GM23338 (cell line): ENCODE measurements around the gene N4BP2. TPM values are rescaled to one million over a fixed set of nuclear protein-coding genes. Genes with fewer than 3 reads are reported as not detected.
A peak's percentile ranks its signal among the peaks of the same experiment; 100 is the strongest.

Experiments used
- ATAC-seq: fragments of 200-7000 bp; cut with Tn5 transposase; 3 replicates; pipeline ENCODE4 v1.9.1; 2020
- DNase-seq: peaks from one replicate; pipeline ENCODE4 v3.0.0-alpha.2; 2015; ENCODE audit warnings: low spot score
- H2AFZ ChIP-seq: fragments of 200-600 bp; sonication (generic); 2 replicates; pipeline ENCODE4 v1.8.0; 2016; ENCODE audit warnings: antibody characterized with exemption, mild to moderate bottlenecking, moderate library complexity
- H3F3A ChIP-seq: fragments of 200-600 bp; sonication (generic); replicated peaks from 2 replicates; pipeline ENCODE4 v1.8.0; 2017; ENCODE audit warnings: antibody characterized with exemption, mixed run types, low read depth
- H3K27ac ChIP-seq: fragments of 200-600 bp; sonication (generic); 2 replicates; pipeline ENCODE4 v1.6.1; 2016; ENCODE audit warnings: low read depth
- H3K27me3 ChIP-seq: fragments of 200-600 bp; sonication (generic); 2 replicates; pipeline ENCODE4 v1.8.0; 2016; ENCODE audit warnings: mild to moderate bottlenecking, mixed run types, moderate library complexity; ENCODE audit not compliant: insufficient read depth
- H3K36me3 ChIP-seq: fragments of 200-600 bp; sonication (generic); 2 replicates; pipeline ENCODE4 v1.8.0; 2016; ENCODE audit warnings: mild to moderate bottlenecking; ENCODE audit not compliant: insufficient read depth
- H3K4me1 ChIP-seq: fragments of 200-600 bp; sonication (generic); 2 replicates; pipeline ENCODE4 v1.8.0; 2016; ENCODE audit warnings: mild to moderate bottlenecking, moderate library complexity; ENCODE audit not compliant: insufficient read depth
- H3K4me2 ChIP-seq: fragments of 200-600 bp; sonication (generic); 2 replicates; pipeline ENCODE4 v1.7.1; 2017; ENCODE audit warnings: mixed run types
- H3K4me3 ChIP-seq: fragments of 200-600 bp; sonication (generic); 2 replicates; pipeline ENCODE4 v1.6.1; 2016; ENCODE audit warnings: mixed run types
- H3K79me2 ChIP-seq: fragments of 200-600 bp; sonication (generic); replicated peaks from 2 replicates; pipeline ENCODE4 v1.8.0; 2017; ENCODE audit warnings: mild to moderate bottlenecking; ENCODE audit not compliant: insufficient read depth
- H3K9me2 ChIP-seq: fragments of 200-600 bp; sonication (generic); 2 replicates; pipeline ENCODE4 v1.8.0; 2017; ENCODE audit not compliant: insufficient read depth
- H4K20me1 ChIP-seq: fragments of 200-600 bp; sonication (generic); replicated peaks from 2 replicates; pipeline ENCODE4 v1.8.0; 2017; ENCODE audit warnings: mild to moderate bottlenecking; ENCODE audit not compliant: insufficient read depth
- H3K27ac Mint-ChIP-seq: 2 replicates; pipeline ENCODE4 v1.8.0; 2020; ENCODE audit warnings: inconsistent platforms, mild to moderate bottlenecking, moderate library complexity, mixed read lengths
- H3K27me3 Mint-ChIP-seq: 3 replicates; pipeline ENCODE4 v1.8.0; 2022; ENCODE audit warnings: low read depth, mild to moderate bottlenecking, moderate library complexity, mixed read lengths, inconsistent platforms; ENCODE audit not compliant: insufficient read depth, poor library complexity
- H3K36me3 Mint-ChIP-seq: 3 replicates; pipeline ENCODE4 v1.8.0; 2021; ENCODE audit warnings: low read depth, mild to moderate bottlenecking, inconsistent platforms, moderate library complexity, mixed read lengths
- H3K4me1 Mint-ChIP-seq: 3 replicates; pipeline ENCODE4 v1.8.0; 2020; ENCODE audit warnings: mild to moderate bottlenecking, inconsistent platforms, mixed read lengths
- H3K4me3 Mint-ChIP-seq: 3 replicates; pipeline ENCODE4 v1.8.0; 2021; ENCODE audit warnings: moderate library complexity, mild to moderate bottlenecking, inconsistent platforms, mixed read lengths
- H3K9me3 Mint-ChIP-seq: 3 replicates; pipeline ENCODE4 v1.8.0; 2020; ENCODE audit warnings: moderate library complexity, mild to moderate bottlenecking, inconsistent platforms, mixed read lengths
- CTCF ChIP-seq, 2 experiments: fragments of 200-600 bp in 1 of 2; sonication (generic) in 1 of 2; conservative IDR thresholded peaks; 2 replicates each; pipeline versions ENCODE4 v1.5.1 to v1.6.1; 2016 to 2017; ENCODE audit warnings: antibody characterized with exemption in 2 of 2, low read depth in 2 of 2, mild to moderate bottlenecking in 2 of 2, moderate library complexity in 1 of 2
- EZH2 ChIP-seq: fragments of 200-600 bp; sonication (generic); IDR thresholded peaks from one replicate; pipeline ENCODE4 v1.8.0; 2017; ENCODE audit warnings: antibody characterized with exemption, mild to moderate bottlenecking, low read depth; ENCODE audit not compliant: unreplicated experiment
- EZH2phosphoT487 ChIP-seq: fragments of 200-600 bp; sonication (generic); IDR thresholded peaks from one replicate; pipeline ENCODE4 v1.8.1; 2018; ENCODE audit warnings: antibody characterized with exemption; ENCODE audit not compliant: unreplicated experiment
- JUNB ChIP-seq: IDR thresholded peaks from one replicate; pipeline ENCODE4 v1.6.1; 2016; ENCODE audit warnings: antibody characterized with exemption; ENCODE audit not compliant: unreplicated experiment
- NANOG ChIP-seq: IDR thresholded peaks from 2 replicates; pipeline ENCODE4 v1.6.1; 2016; ENCODE audit warnings: antibody characterized with exemption, borderline replicate concordance
- POLR2AphosphoS5 ChIP-seq: IDR thresholded peaks from 2 replicates; pipeline ENCODE4 v1.6.1; 2016; ENCODE audit warnings: antibody characterized with exemption, low read depth
- REST ChIP-seq: IDR thresholded peaks from one replicate; pipeline ENCODE4 v1.6.1; 2018; ENCODE audit warnings: antibody characterized with exemption; ENCODE audit not compliant: unreplicated experiment
- STAT1 ChIP-seq: IDR thresholded peaks from one replicate; pipeline ENCODE4 v1.6.1; 2016; ENCODE audit warnings: antibody characterized with exemption; ENCODE audit not compliant: unreplicated experiment
- ZNF331 ChIP-seq: fragments of 250-450 bp; sonication (Bioruptor Pico); IDR thresholded peaks from 2 replicates; pipeline ENCODE4 v1.5.0; 2020; ENCODE audit warnings: low read depth, mild to moderate bottlenecking, moderate library complexity
- ZNF462 ChIP-seq: fragments of 250-450 bp; sonication (Bioruptor Pico); IDR thresholded peaks from 2 replicates; pipeline ENCODE4 v1.5.0; 2020; ENCODE audit warnings: mild to moderate bottlenecking, moderate library complexity
- polyA plus RNA-seq: library from polyadenylated mRNA; unstranded; fragments of >200 nt; fragmentation: Nextera tagmentation; extraction: Ambion mirVana; gene quantifications from 2 replicates; pipeline ENCODE4 v1.2.1, GENCODE V29; 2016
- total RNA-seq: library from RNA; depleted of rRNA; stranded (reverse); fragments of >200 nt; shearing (Covaris generic); gene quantifications from 2 replicates; pipeline ENCODE4 v1.2.3, GENCODE V29; 2014

Gene N4BP2
- total and polyA plus RNA-seq, 2 experiments from 2014 or later: 25.6 to 46.3 TPM

GRCh38 chr4:40118861-40119260, 62.2 kb downstream of the N4BP2 start:
- peak overlapping the region; percentile 12; the same call in 1 of the 2 replicates for H3K27ac Mint-ChIP-seq
- H3K36me3 ChIP-seq: no peaks in the 10 kb centered on the region
- peak overlapping the region; percentile 12 for H3K4me2 ChIP-seq
- H3K27ac ChIP-seq: peak overlapping the region; percentile 36; the same call in 1 of the 2 replicates
- no peak for ATAC-seq
- peaks cover 15% of the 10 kb centered on the region for H3K4me1 ChIP-seq
- peaks cover 33% of the 10 kb centered on the region for H3K4me1 Mint-ChIP-seq
- H3K9me2 ChIP-seq: no peaks in the 10 kb centered on the region
- no peak overlapping the region for H2AFZ ChIP-seq
- H3K9me3 Mint-ChIP-seq: no peaks in the 10 kb centered on the region
- H4K20me1 ChIP-seq: no peaks in the 10 kb centered on the region
- peaks cover 27% of the 10 kb centered on the region; the same call in 2 of the 3 replicates for H3K36me3 Mint-ChIP-seq
- peaks cover 2% of the 10 kb centered on the region for H3K27me3 Mint-ChIP-seq
- H3K79me2 ChIP-seq: no peaks in the 10 kb centered on the region
- TF ChIP-seq ZNF462 (CRISPR knock-in tag) (no peak), POLR2AphosphoS5 (no peak), CTCF (conservative IDR thresholded peaks at IDR 0.05; ENCODE audit: low read depth in 2 of 2) (no peak), EZH2 (no peak), JUNB (no peak), ZNF331 (CRISPR knock-in tag) (no peak), EZH2phosphoT487 (no peak), STAT1 (no peak), REST (no peak), NANOG (no peak)
- 0 out of 2 replicates have a peak overlapping the region, but pooled peaks have one; percentile 3 for H3K4me3 ChIP-seq
- H3K4me3 Mint-ChIP-seq: peak overlapping the region; percentile 21; the same call in 1 of the 3 replicates
- H3F3A ChIP-seq: no peaks in the 10 kb centered on the region
- DNase-seq: no peak
- H3K27me3 ChIP-seq: no peaks in the 10 kb centered on the region
